ENCODE measurements around the gene SLC35C1.
A peak's percentile ranks its signal among the peaks of the same experiment; 100 is the strongest.

Gene SLC35C1

GRCh38 chr11:45844822-45845578, 40.1 kb downstream of the SLC35C1 start:
- no peak for DNase-seq (ENCODE audit: low read depth, low spot score)

GRCh38 chr11:45846174-45846675, 41.3 kb downstream of the SLC35C1 start:
- DNase-seq (ENCODE audit: low read depth, low spot score) = no peak

GRCh38 chr11:45846974-45847910, 42.3 kb downstream of the SLC35C1 start, which contains the start of gene CRY2:
CRY2 (plus strand) TSS chr11:45847475; CDS start chr11:45847491, 16 bp downstream.
- DNase-seq (ENCODE audit: low read depth, low spot score) = peak; percentile 69

GRCh38 chr11:45847911-45848316, 43.0 kb downstream of the SLC35C1 start:
- no peak for DNase-seq (ENCODE audit: low read depth, low spot score)

- DNase-seq (ENCODE audit: low read depth, low spot score) = no peak
Measured at GRCh38 chr11:45848654-45849081, 43.7 kb downstream of the SLC35C1 start.

- DNase-seq (ENCODE audit: low read depth, low spot score) = no peak
Measured at GRCh38 chr11:45850446-45850845, 45.5 kb downstream of the SLC35C1 start.

GRCh38 chr11:45851228-45851627, 46.3 kb downstream of the SLC35C1 start:
- no peak for DNase-seq (ENCODE audit: low read depth, low spot score)

GRCh38 chr11:45852018-45852711, 47.2 kb downstream of the SLC35C1 start:
- DNase-seq (ENCODE audit: low read depth, low spot score) = no peak

GRCh38 chr11:45852712-45853101, 47.8 kb downstream of the SLC35C1 start:
- DNase-seq (ENCODE audit: low read depth, low spot score) = no peak

GRCh38 chr11:45853332-45854219, 48.6 kb downstream of the SLC35C1 start:
- DNase-seq (ENCODE audit: low read depth, low spot score) = no peak

GRCh38 chr11:45855308-45855707, 50.4 kb downstream of the SLC35C1 start:
- DNase-seq (ENCODE audit: low read depth, low spot score) = no peak

- DNase-seq (ENCODE audit: low read depth, low spot score) = no peak
Measured at GRCh38 chr11:45856044-45856468, 51.1 kb downstream of the SLC35C1 start.

GRCh38 chr11:45857961-45858474, 53.1 kb downstream of the SLC35C1 start:
- DNase-seq (ENCODE audit: low read depth, low spot score) = no peak

GRCh38 chr11:45858751-45859398, 53.9 kb downstream of the SLC35C1 start:
- no peak for DNase-seq (ENCODE audit: low read depth, low spot score)

GRCh38 chr11:45859661-45860140, 54.8 kb downstream of the SLC35C1 start:
- DNase-seq (ENCODE audit: low read depth, low spot score) = no peak

GRCh38 chr11:45860348-45860747, 55.4 kb downstream of the SLC35C1 start:
- DNase-seq (ENCODE audit: low read depth, low spot score) = no peak

- no peak for DNase-seq (ENCODE audit: low read depth, low spot score)
Measured at GRCh38 chr11:45860764-45861510, 56.0 kb downstream of the SLC35C1 start.

Data from iPS DF 19.7 (cell line).